BLaER1 treated with 17β-estradiol and CSF1 and Interleukin-3, amounts not matched to agents 10 nM and 100 nM (cell line): ENCODE data around the gene CXXC1.

Experiments used
- H3K27ac ChIP-seq, 11 experiments: shearing (Covaris generic); formaldehyde crosslinking; 2 replicates each; pipeline ENCODE4 v1.8.1; 2022
- H3K27me3 ChIP-seq, 11 experiments: shearing (Covaris generic); formaldehyde crosslinking; 2 replicates each; pipeline ENCODE4 v1.8.1; 2022
- H3K36me3 ChIP-seq, 11 experiments: shearing (Covaris generic); formaldehyde crosslinking; 2 replicates each; pipeline ENCODE4 v1.8.1; 2022
- H3K4me1 ChIP-seq, 10 experiments: shearing (Covaris generic); formaldehyde crosslinking; 2 replicates each; pipeline ENCODE4 v1.8.1; 2022
- H3K4me2 ChIP-seq, 11 experiments: shearing (Covaris generic); formaldehyde crosslinking; 2 replicates each; pipeline ENCODE4 v1.8.1; 2022
- H3K4me3 ChIP-seq, 10 experiments: shearing (Covaris generic); formaldehyde crosslinking; 2 replicates each; pipeline ENCODE4 v1.8.1; 2022
- H3K9ac ChIP-seq, 11 experiments: shearing (Covaris generic); formaldehyde crosslinking; 2 replicates each; pipeline ENCODE4 v1.8.1; 2022
- H3K9me3 ChIP-seq, 11 experiments: shearing (Covaris generic); formaldehyde crosslinking; replicated peaks in 1 of 11; 2 replicates each; pipeline ENCODE4 v1.8.1; 2022
- H4K20me1 ChIP-seq, 11 experiments: shearing (Covaris generic); formaldehyde crosslinking; 2 replicates each; pipeline ENCODE4 v1.8.1; 2022
- Cebpa-rat ChIP-seq, 11 experiments: shearing (Covaris generic); IDR thresholded peaks; 2 replicates each; pipeline ENCODE4 v1.8.1; 2022

The CXXC1 gene

DNA sequence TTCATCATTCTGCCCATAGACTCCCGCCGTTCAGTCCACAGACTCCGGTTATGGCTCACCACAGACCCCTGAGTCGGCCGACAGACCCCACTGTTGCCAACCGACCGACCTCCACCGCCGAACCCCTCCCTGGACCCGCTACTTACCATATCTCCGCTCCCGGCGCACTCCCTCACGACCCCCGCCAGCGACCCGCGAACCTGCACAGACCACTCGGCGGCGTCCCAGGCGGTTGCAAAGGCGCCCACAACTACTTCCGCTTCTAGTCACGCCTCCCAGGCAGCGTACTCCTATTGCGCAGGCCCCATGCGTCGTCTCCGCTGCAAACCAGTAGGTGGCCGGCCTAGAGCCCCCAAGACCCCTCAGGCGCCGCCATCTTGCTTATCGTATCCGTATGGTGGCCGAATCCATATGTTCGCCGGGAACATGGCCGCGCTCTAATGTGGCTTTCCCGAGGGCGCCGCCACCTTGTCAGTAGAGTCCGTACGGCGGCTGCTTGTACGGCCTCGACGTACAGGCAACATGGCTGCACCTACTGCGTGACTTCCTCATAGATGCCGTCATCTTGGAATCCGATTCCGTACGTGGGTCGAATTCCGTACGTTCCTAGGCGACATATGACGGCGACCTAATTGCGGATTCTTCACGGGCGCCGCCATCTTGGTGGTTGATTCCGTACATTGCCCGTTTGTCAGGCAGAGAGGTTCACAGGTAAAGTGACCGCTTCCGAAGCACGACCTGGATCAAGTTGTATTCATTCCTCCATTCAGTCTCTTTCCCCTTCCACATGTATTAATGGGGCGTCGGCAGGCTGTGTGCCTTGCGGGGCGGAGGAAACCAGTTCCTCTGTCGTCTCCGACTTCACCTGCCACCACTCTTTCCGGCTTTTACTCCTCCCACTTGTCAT lies at the start of gene CXXC1:
CXXC1 (minus strand) TSS at position 252 of the 907 bp plus-strand sequence; CDS start at position 149, 103 bp downstream.
- Histone ChIP-seq H3K9me3 (no peaks in the 10 kb centered on the region), H3K4me2 (peak within 1 kb of the TSS; percentile 91 to 96 (median 94)), H3K36me3 (peaks cover 33 to 38% (median 34%) of the 10 kb centered on the region in 11 experiments), H4K20me1 (peaks cover 0 to 22% (median 10%) of the 10 kb centered on the region in 11 experiments; a peak in 10 of 22 replicates), H3K27ac (peak within 1 kb of the TSS; percentile 57 to 83 (median 79)), H3K9ac (peak within 1 kb of the TSS; percentile 76 to 90 (median 85)), H3K4me3 (peak within 1 kb of the TSS; percentile 79 to 98 (median 88)), H3K27me3 (no peaks in the 10 kb centered on the region), H3K4me1 (peaks cover 15 to 49% (median 30%) of the 10 kb centered on the region in 10 experiments)
- peak in 1 of 11 experiments; percentile 15; a peak in 2 of 22 replicates for TF ChIP-seq Cebpa-rat (IDR thresholded peaks at IDR 0.05)

DNA sequence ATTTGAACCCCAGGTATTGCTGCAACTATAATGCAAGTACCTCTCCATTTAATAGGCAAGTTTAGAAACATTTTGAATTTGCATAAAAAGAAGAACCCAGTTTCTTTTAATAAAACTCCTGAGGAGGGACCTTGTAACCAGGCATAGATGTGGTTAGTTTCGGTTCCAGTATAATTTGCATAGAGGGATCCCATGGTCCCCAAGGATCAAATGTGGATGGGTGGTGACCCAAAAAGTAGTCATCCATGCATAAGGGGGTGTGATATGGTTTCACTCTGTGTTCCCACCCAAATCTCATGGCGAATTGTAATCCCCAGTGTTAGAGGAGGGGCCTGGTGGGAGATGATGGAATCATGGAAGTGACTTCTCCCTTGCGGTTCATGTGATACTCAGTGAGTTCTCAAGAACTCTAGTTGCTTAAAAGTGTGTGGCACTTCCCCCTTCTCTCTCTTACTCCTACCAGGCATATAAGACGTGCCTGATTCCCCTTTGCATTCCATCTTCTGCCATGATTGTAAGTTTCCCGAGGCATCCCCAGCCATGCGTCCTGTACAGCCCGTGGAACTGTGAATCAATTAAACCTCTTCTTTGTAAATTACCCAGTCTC lies 47.2 kb upstream of the CXXC1 start:
- Histone ChIP-seq H3K9ac (0 out of 22 replicates have a peak overlapping the region, but pooled peaks of 1 of the 11 experiments have one; percentile 7), H3K9me3 (peaks cover 0 to 17% (median 13%) of the 10 kb centered on the region in 11 experiments; a peak in 11 of 22 replicates), H3K4me3 (peak overlapping the region in 3 of 10 experiments; percentile 13 to 23 (median 18); a peak in 4 of 20 replicates), H3K27ac (peak overlapping the region in 7 of 11 experiments; percentile 32 to 55 (median 44); a peak in 13 of 22 replicates), H3K36me3 (no peaks in the 10 kb centered on the region), H3K4me2 (peak overlapping the region; percentile 63 to 84 (median 73)), H4K20me1 (no peaks in the 10 kb centered on the region), H3K4me1 (peaks cover 40 to 54% (median 47%) of the 10 kb centered on the region in 10 experiments), H3K27me3 (peaks cover 0 to 22% (median 13%) of the 10 kb centered on the region in 11 experiments; a peak in 12 of 22 replicates)
- no peak for TF ChIP-seq Cebpa-rat (IDR thresholded peaks at IDR 0.05)

DNA sequence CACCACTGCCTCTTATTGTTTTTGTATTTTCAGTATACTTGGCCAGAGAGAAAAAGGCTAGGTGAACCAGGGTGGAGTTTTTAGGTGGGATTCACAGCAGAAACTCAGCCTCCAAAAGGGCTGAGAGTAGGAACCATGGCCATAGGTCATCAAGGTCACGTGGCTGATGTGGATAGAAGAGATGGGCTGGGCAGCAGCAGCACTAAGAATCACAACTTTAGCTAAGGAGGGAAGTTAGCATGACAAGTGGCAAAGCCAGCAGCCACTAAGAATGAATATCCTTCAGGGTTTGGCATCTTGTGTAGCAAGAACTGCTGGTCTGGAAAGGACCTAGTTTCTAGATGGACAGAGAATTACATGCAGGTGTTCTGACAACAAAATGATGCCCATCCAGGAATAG lies 44.2 kb upstream of the CXXC1 start:
- Histone ChIP-seq H3K4me1 (peaks cover 29 to 45% (median 42%) of the 10 kb centered on the region in 10 experiments), H3K27ac (no peak overlapping the region), H3K4me3 (no peak overlapping the region), H3K9ac (no peak overlapping the region), H3K4me2 (peak overlapping the region in 9 of 11 experiments; percentile 2 to 84 (median 71); a peak in 15 of 22 replicates), H3K36me3 (no peaks in the 10 kb centered on the region), H3K27me3 (peaks cover 0 to 7% (median 2%) of the 10 kb centered on the region in 11 experiments; a peak in 8 of 22 replicates), H4K20me1 (no peaks in the 10 kb centered on the region), H3K9me3 (peaks cover 0 to 20% (median 13%) of the 10 kb centered on the region in 11 experiments; a peak in 12 of 22 replicates)
- TF ChIP-seq Cebpa-rat (IDR thresholded peaks at IDR 0.05): no peak

DNA sequence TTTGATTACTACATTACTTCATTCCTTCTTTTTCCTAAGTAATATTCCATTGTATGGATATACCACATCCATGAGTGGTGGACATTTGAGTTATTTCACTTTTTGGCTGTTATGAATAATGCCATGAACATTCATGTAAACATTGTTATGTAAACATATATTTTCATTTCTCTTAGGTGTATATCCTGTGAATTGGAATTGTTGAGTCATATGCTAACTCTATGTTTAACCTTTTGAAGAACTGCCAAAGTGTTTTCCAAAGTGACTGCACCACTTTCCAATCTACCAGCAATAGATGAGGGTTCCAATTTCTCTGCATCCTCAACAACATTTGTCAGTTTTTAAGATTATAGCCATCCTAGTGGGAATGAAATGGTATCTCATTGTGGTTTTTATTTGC lies 42.7 kb upstream of the CXXC1 start:
- peaks cover 22 to 38% (median 36%) of the 10 kb centered on the region in 10 experiments for H3K4me1 ChIP-seq
- no peak overlapping the region for H3K4me3 ChIP-seq
- H3K36me3 ChIP-seq: no peaks in the 10 kb centered on the region
- H3K27me3 ChIP-seq: no peaks in the 10 kb centered on the region; a peak in 1 of 22 replicates
- H3K27ac ChIP-seq: no peak overlapping the region
- no peak overlapping the region for H3K9ac ChIP-seq
- no peak overlapping the region for H3K4me2 ChIP-seq
- TF ChIP-seq Cebpa-rat (IDR thresholded peaks at IDR 0.05): no peak
- peaks cover 0 to 24% (median 14%) of the 10 kb centered on the region in 11 experiments; a peak in 12 of 22 replicates for H3K9me3 ChIP-seq
- H4K20me1 ChIP-seq: no peaks in the 10 kb centered on the region

DNA sequence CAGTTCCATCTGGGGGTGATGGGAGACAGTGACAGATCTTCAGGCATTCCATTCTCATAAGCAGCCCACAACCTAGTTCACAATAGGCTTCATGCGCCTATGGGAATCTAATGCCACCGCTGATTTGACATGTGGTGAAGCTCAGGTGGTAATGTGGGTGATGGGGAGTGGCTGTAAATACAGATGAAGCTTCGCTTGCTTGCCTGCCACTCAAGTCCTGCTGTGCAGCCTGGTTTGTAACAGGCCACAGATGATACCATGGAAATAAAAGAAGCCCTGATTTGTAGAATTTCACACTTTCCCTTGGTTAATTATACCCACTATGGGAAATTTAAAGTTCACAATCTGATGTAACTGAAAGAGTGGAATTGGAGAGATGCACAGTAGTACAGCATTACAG lies 40.5 kb upstream of the CXXC1 start:
- peaks cover 0 to 28% (median 15%) of the 10 kb centered on the region in 11 experiments; a peak in 12 of 22 replicates for H3K9me3 ChIP-seq
- no peak overlapping the region for H3K4me2 ChIP-seq
- H3K27ac ChIP-seq: no peak overlapping the region
- H4K20me1 ChIP-seq: no peaks in the 10 kb centered on the region
- TF ChIP-seq Cebpa-rat (IDR thresholded peaks at IDR 0.05): no peak
- no peak overlapping the region for H3K4me3 ChIP-seq
- H3K9ac ChIP-seq: no peak overlapping the region
- H3K4me1 ChIP-seq: peaks cover 0 to 16% (median 14%) of the 10 kb centered on the region in 10 experiments; a peak in 17 of 20 replicates
- H3K27me3 ChIP-seq: no peaks in the 10 kb centered on the region
- no peaks in the 10 kb centered on the region for H3K36me3 ChIP-seq

DNA sequence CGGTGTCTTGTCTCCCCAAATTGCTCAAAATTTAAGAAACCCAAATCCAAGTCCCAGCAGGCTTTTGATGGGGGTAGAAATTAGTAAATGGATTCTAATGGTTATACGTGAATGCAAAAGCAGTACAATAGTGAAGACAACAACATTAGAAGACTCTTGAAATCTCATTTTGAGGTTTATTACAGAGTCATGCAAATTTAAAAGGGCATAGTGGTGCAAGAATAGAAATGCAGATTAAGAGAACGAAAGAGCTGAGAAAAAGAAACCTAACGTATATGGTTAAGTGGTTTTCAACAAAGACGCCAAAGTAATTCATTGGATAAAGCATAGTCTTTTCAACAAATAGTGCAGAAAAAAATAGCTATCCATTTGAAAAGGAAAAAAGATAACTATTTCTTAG lies 33.2 kb upstream of the CXXC1 start:
- TF ChIP-seq Cebpa-rat (IDR thresholded peaks at IDR 0.05): no peak
- Histone ChIP-seq H3K4me1 (peaks cover 5 to 31% (median 13%) of the 10 kb centered on the region in 10 experiments; a peak in 19 of 20 replicates), H4K20me1 (no peaks in the 10 kb centered on the region), H3K27ac (no peak overlapping the region), H3K36me3 (no peaks in the 10 kb centered on the region), H3K9me3 (peaks cover 0 to 10% (median 5%) of the 10 kb centered on the region in 11 experiments; a peak in 7 of 22 replicates), H3K4me3 (no peak overlapping the region), H3K9ac (no peak overlapping the region), H3K4me2 (peak overlapping the region; percentile 5 to 77 (median 51); a peak in 17 of 22 replicates), H3K27me3 (no peaks in the 10 kb centered on the region)

DNA sequence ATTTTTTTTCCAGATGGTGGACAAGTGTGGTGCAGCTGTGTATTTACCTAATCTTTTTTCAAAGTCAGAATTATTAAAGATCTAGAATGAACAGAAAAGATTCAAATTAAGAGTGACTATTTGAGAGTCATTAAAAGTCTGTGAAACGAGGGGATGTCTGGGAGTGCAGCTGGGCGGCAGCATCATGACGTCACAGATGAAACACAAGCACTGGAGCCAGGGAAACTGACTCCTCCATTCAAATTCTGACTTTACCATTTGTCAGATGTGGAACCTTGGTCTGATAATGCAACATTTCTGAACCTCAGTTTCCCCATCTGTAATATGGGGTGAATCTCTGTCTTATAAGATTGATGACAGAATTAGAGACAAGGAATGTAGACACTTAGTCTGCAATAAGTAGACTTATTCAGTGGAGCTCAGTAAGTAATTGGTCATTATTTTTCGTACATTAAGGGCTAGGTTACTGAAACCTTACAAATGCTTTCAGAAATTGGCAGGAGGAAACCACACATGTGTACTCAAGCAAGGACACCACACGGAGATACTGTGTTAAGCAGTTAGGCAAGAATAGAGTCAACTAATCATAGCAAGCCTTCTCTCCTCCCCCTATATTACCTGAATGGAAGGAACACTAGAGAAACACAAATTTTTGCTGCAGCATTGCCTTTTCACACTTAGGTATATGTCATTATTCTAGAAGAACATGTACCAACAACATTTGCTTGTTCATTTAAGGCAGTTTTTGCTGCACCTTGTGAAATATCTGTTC lies 27.8 kb upstream of the CXXC1 start:
- H3K4me3 ChIP-seq: no peak overlapping the region
- H3K9ac ChIP-seq: no peak overlapping the region
- H4K20me1 ChIP-seq: no peaks in the 10 kb centered on the region
- peak overlapping the region in 5 of 11 experiments; percentile 8 to 48 (median 42); a peak in 8 of 22 replicates for H3K27ac ChIP-seq
- peak overlapping the region in 9 of 11 experiments; percentile 25 to 78 (median 57); a peak in 17 of 22 replicates for H3K4me2 ChIP-seq
- H3K27me3 ChIP-seq: no peaks in the 10 kb centered on the region
- H3K4me1 ChIP-seq: peaks cover 34 to 71% (median 50%) of the 10 kb centered on the region in 10 experiments
- H3K36me3 ChIP-seq: no peaks in the 10 kb centered on the region
- TF ChIP-seq Cebpa-rat (IDR thresholded peaks at IDR 0.05): no peak
- peaks cover 0 to 10% (median 2%) of the 10 kb centered on the region in 11 experiments; a peak in 14 of 22 replicates for H3K9me3 ChIP-seq

DNA sequence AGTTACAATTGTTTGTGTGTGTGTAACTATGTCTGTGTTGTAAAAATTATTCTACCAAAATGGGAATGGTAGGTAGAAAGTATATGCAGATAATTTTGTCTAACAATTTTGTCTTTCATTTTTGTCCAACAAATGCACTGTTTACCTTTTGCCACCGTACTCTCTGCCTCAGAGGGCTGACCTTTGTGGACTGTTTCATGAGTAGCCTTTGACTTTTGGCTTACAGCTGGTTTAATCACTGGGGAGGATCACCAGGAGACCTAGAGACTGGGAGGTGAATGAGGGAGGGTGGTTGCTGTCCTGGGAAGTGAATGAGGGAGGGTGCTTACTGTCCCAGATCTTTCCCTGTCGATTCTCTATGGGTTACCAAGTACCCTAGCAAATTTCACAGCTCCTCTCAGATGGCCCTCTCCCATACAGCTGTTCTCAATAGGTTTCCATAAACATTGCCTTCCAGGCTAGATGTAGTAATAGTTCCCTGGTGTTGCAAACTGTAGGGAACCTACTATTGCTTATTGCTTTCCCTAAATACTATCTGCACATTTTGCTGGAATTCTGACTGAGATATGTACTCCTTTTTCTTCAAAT lies 26.5 kb upstream of the CXXC1 start:
- TF ChIP-seq Cebpa-rat (IDR thresholded peaks at IDR 0.05): no peak
- Histone ChIP-seq H3K4me2 (peak overlapping the region in 10 of 11 experiments; percentile 6 to 78 (median 40); a peak in 11 of 22 replicates), H3K36me3 (no peaks in the 10 kb centered on the region), H3K9ac (no peak overlapping the region), H3K27ac (peak overlapping the region in 8 of 11 experiments; percentile 3 to 72 (median 28); a peak in 8 of 22 replicates), H3K4me3 (no peak overlapping the region), H3K9me3 (peaks cover 0 to 23% (median 15%) of the 10 kb centered on the region in 11 experiments; a peak in 18 of 22 replicates), H3K4me1 (peaks cover 40 to 72% (median 52%) of the 10 kb centered on the region in 10 experiments), H4K20me1 (no peaks in the 10 kb centered on the region), H3K27me3 (no peaks in the 10 kb centered on the region)
